ENCODE measurements around the gene FAM222A. TPM values are rescaled to one million over a fixed set of nuclear protein-coding genes. Genes with fewer than 3 reads are reported as not detected.

FAM222A gene
- total and polyA plus RNA-seq, 2 of the 8 experiments (the other 6 are each of a cell fraction or from before 2014, with no cell fraction given), result 0.94 to 1.1 TPM

DNA sequence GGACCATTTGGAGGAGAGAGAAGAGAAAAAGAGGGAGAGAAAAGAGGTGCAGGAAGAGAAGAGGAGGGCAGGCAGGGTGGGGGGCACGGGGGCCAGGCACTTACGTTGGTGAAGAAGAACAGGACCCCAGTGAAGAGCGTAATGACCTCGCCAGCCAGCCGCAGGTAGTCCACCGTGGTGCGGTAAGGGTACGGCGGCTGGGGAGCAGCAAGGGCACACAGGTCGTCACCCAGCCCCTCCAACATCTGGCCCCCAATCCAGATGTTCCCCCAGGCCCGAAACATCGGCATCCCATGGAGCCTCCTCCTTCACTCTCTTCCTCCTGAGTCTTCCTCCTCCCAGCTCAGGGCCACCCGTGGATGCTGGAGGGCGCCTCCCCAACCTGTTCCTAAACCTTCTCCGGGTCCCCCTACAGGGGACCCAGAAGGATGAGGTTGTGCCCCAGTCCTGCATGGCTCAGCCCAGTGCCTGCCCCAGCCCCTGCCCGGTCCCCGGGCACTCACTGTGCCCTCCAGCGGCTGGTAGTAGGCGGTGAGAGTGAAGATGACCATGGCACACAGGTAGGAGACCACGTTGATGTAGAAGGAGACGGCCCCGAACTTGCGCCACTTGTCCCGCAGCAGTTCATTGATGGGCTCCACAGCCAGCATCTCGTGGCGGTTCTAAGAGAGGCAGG, 80.3 kb downstream of the FAM222A start:
- DNase-seq (ENCODE audit: low read depth in 1 of 2, low spot score in 2 of 2) (no peak), FAIRE-seq (no peak)
- ChIA-PET POLR2A (ENCODE audit: partially characterized antibody) (no interaction called here), CTCF (ENCODE audit: partially characterized antibody) (interaction anchor here (0.7 to 8.1 kb wide), 4 partner anchors 11 to 211 kb away, joined by 3 to 62 read pairs (median 4); no protein-coding TSS in a partner anchor)
- Histone ChIP-seq H4K5ac (ENCODE audit: insufficient read length, low read depth, low read length) (no peak overlapping the region), H3K18ac (ENCODE audit: extremely low read depth, low read length) (no peak overlapping the region), H3K14ac (ENCODE audit: insufficient read length) (no peak overlapping the region), H3K56ac (replicated peaks; ENCODE audit: insufficient read length, low read depth, low read length) (no peak overlapping the region), H2BK15ac (ENCODE audit: low read length) (no peak overlapping the region), H3K4me3 (ENCODE audit: extremely low read depth in 1 of 4, insufficient read depth in 2 of 4, low read depth in 3 of 4, low read length in 4 of 4) (no peak overlapping the region), H2BK12ac (ENCODE audit: low read depth, low read length) (no peak overlapping the region), H2BK120ac (replicated peaks; ENCODE audit: low read depth, low read length) (no peak overlapping the region), H3K4ac (replicated peaks; ENCODE audit: insufficient read length, low read depth, low read length) (no peak overlapping the region), H4K20me1 (replicated peaks in 1 of 2; ENCODE audit: control insufficient read depth in 1 of 2, insufficient read depth in 2 of 2, low read length in 2 of 2) (no peaks in the 10 kb centered on the region), H3K36me3 (ENCODE audit: control insufficient read depth in 2 of 4, insufficient read depth in 4 of 4, low read length in 3 of 4) (no peaks in the 10 kb centered on the region), H2BK5ac (ENCODE audit: low read depth, low read length) (no peak overlapping the region), H2AK5ac (ENCODE audit: low read depth, low read length) (no peak overlapping the region), H4K8ac (ENCODE audit: extremely low read depth, insufficient read depth, low read length) (peak overlapping the region; percentile 57; the same call in 1 of the 2 replicates), H3K4me1 (replicated peaks in 1 of 4; ENCODE audit: control insufficient read depth in 3 of 4, insufficient read depth in 4 of 4, low read length in 3 of 4) (no peaks in the 10 kb centered on the region; a peak in 1 of 7 replicates), H4K91ac (replicated peaks; ENCODE audit: insufficient read length, low read length) (no peak overlapping the region), H3K79me1 (ENCODE audit: low read depth, low read length) (no peaks in the 10 kb centered on the region), H3K4me2 (ENCODE audit: insufficient read depth in 1 of 2, low read depth in 2 of 2, low read length in 2 of 2) (no peak overlapping the region), H2AFZ (ENCODE audit: low read length) (no peak overlapping the region), H2BK20ac (ENCODE audit: low read length) (no peak overlapping the region), H3K27me3 (replicated peaks in 1 of 4; ENCODE audit: control insufficient read depth in 3 of 4, extremely low read depth in 1 of 4, insufficient read depth in 3 of 4, low read length in 3 of 4) (no peaks in the 10 kb centered on the region), H3K79me2 (ENCODE audit: control insufficient read depth in 1 of 2, insufficient read depth in 2 of 2, low read length in 2 of 2) (no peaks in the 10 kb centered on the region), H3K27ac (ENCODE audit: low read depth, low read length) (no peak overlapping the region), H3K23me2 (ENCODE audit: low read depth, low read length) (no peaks in the 10 kb centered on the region), H3K9ac (replicated peaks in 1 of 4; ENCODE audit: extremely low read depth in 1 of 4, low read depth in 3 of 4, low read length in 3 of 4) (no peak overlapping the region), H3K9me3 (ENCODE audit: insufficient read depth in 2 of 2, low read depth in 1 of 2, low read length in 1 of 2) (no peaks in the 10 kb centered on the region), H3K23ac (ENCODE audit: insufficient read length) (no peak overlapping the region)
- 88% methylated on average over 24 of the region's 26 CpGs; no CpG with 5 or more reads in 1 of the 2 experiments for WGBS, 2 experiments (ENCODE audit: extremely low coverage in 1 of 2, insufficient coverage in 1 of 2, insufficient read length in 1 of 2, insufficient replicate concordance in 2 of 2, low coverage in 1 of 2, low lambda C conversion rate in 2 of 2, missing lambda C conversion rate in 1 of 2)
- TF ChIP-seq SAP30 (IDR thresholded peaks at IDR 0.05; ENCODE audit: insufficient read depth, insufficient replicate concordance, low read length) (no peak), BRCA1 (IDR thresholded peaks at IDR 0.05; ENCODE audit: low read depth, low read length) (no peak), GTF2F1 (IDR thresholded peaks at IDR 0.05; ENCODE audit: borderline replicate concordance, low read depth, low read length) (no peak)
